ENCODE results near the gene THTPA.

GRCh38 chr14:23547924-23548323 lies 8.1 kb upstream of the THTPA start:
- TF ChIP-seq POLR2AphosphoS5 (IDR thresholded peaks at IDR 0.05; ENCODE audit: low read depth, low read length) (no peak), REST (IDR thresholded peaks at IDR 0.05; ENCODE audit: insufficient read depth in 1 of 2, low read depth in 2 of 2, low read length in 2 of 2) (no peak), FOXP2 (optimal IDR thresholded peaks at IDR 0.05; ENCODE audit: borderline replicate concordance, extremely low read depth, extremely low read length, insufficient read depth) (no peak), SIN3A (IDR thresholded peaks at IDR 0.05; ENCODE audit: borderline replicate concordance, insufficient read depth, low read length) (no peak), TAF1 (IDR thresholded peaks at IDR 0.05; ENCODE audit: borderline replicate concordance, insufficient read depth, low read length) (no peak)

All from PFSK-1 (cell line).